Measurements from ENCODE around the gene BHLHE40.

- TF ChIP-seq SP1 (IDR thresholded peaks at IDR 0.05) (no peak), SP1 (CRISPR knock-in tag; IDR thresholded peaks at IDR 0.05) (no peak), CTCF (CRISPR knock-in tag; IDR thresholded peaks at IDR 0.05) (no peak), SIN3A (IDR thresholded peaks at IDR 0.05; ENCODE audit: borderline replicate concordance, low read depth, low read length) (no peak), BHLHE40 (IDR thresholded peaks at IDR 0.05; ENCODE audit: low read length) (no peak), KLF16 (CRISPR knock-in tag; IDR thresholded peaks at IDR 0.05) (no peak), MAFK (conservative IDR thresholded peaks at IDR 0.05 in 1 of 2, IDR thresholded peaks at IDR 0.05 in 1 of 2; ENCODE audit: low read length in 2 of 2) (no peak), GABPA (IDR thresholded peaks at IDR 0.05; ENCODE audit: low read depth, low read length) (no peak), GABPA (CRISPR knock-in tag; IDR thresholded peaks at IDR 0.05; ENCODE audit: low read depth) (no peak)
Measured at GRCh38 chr3:4948395-4948794, 30.8 kb upstream of the BHLHE40 start.
